Neural crest cell (in vitro differentiated cells): Measurements from ENCODE around the gene LRMDA. TPM values are rescaled to one million over a fixed set of nuclear protein-coding genes. Genes with fewer than 3 reads are reported as not detected.

Experiments used
- DNase-seq: peaks from one replicate; pipeline ENCODE4 v3.0.0; 2021; ENCODE audit warnings: low read depth, mixed read lengths, low spot score
- H3K27ac Mint-ChIP-seq: one replicate; pipeline ENCODE4 v1.8.0; 2021; ENCODE audit warnings: mild to moderate bottlenecking, mixed read lengths; ENCODE audit not compliant: unreplicated experiment
- H3K27me3 Mint-ChIP-seq: 2 replicates; pipeline ENCODE4 v1.8.0; 2021; ENCODE audit warnings: low read depth, mild to moderate bottlenecking, mixed read lengths
- H3K36me3 Mint-ChIP-seq: 2 replicates; pipeline ENCODE4 v1.8.0; 2021; ENCODE audit warnings: low read depth, mild to moderate bottlenecking, mixed read lengths
- H3K4me1 Mint-ChIP-seq: 2 replicates; pipeline ENCODE4 v1.8.0; 2021; ENCODE audit warnings: mixed read lengths
- H3K4me3 Mint-ChIP-seq: one replicate; pipeline ENCODE4 v1.8.0; 2021; ENCODE audit warnings: mild to moderate bottlenecking, mixed read lengths
- H3K9me3 Mint-ChIP-seq: 2 replicates; pipeline ENCODE4 v1.8.0; 2021; ENCODE audit warnings: mixed read lengths
- total RNA-seq: library from RNA; stranded (reverse); gene quantifications from 2 replicates; pipeline ENCODE4 v1.2.1, GENCODE V29; 2021
- TF ChIP-seq, protein P1 (sequence below): fragments of 200-600 bp; sonication (generic); conservative IDR thresholded peaks from 2 replicates; pipeline ENCODE4 v1.5.0; 2021; ENCODE audit warnings: antibody characterized with exemption, mild to moderate bottlenecking

The LRMDA gene
- total RNA-seq, 1 donor from 2014 or later = 3.1 TPM

GRCh38 chr10:75926763-75927162, 495.3 kb downstream of the LRMDA start:
- no peak for DNase-seq
- Mint-ChIP-seq H3K4me3 (no peak overlapping the region), H3K36me3 (no peaks in the 10 kb centered on the region), H3K27me3 (no peaks in the 10 kb centered on the region), H3K27ac (no peak overlapping the region), H3K9me3 (peaks cover 2% of the 10 kb centered on the region), H3K4me1 (peaks cover 18% of the 10 kb centered on the region)
- TF ChIP-seq, protein P1, sequence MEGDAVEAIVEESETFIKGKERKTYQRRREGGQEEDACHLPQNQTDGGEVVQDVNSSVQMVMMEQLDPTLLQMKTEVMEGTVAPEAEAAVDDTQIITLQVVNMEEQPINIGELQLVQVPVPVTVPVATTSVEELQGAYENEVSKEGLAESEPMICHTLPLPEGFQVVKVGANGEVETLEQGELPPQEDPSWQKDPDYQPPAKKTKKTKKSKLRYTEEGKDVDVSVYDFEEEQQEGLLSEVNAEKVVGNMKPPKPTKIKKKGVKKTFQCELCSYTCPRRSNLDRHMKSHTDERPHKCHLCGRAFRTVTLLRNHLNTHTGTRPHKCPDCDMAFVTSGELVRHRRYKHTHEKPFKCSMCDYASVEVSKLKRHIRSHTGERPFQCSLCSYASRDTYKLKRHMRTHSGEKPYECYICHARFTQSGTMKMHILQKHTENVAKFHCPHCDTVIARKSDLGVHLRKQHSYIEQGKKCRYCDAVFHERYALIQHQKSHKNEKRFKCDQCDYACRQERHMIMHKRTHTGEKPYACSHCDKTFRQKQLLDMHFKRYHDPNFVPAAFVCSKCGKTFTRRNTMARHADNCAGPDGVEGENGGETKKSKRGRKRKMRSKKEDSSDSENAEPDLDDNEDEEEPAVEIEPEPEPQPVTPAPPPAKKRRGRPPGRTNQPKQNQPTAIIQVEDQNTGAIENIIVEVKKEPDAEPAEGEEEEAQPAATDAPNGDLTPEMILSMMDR = no peak

DNA sequence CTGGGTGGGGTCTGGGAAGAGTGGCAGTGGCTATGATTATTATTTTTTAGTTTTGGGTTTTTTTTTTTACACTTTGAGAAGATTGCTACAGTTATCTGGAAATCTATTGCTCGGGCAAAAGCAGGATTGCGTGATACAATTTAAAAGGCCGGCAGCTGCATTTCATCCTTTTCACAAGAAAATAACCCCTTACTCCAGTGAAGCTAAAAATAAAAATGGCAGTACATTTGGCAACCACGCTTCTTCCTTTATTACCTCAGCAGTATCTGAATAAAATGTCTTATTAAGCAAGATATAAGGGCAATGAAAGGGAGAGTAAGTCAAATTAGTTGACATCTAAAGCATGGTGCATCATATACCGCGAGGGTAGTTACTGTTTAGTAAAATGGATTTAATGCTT, 496.8 kb downstream of the LRMDA start:
- H3K36me3 Mint-ChIP-seq = no peaks in the 10 kb centered on the region
- H3K27me3 Mint-ChIP-seq = no peaks in the 10 kb centered on the region
- no peak for DNase-seq
- H3K4me1 Mint-ChIP-seq = peaks cover 18% of the 10 kb centered on the region
- TF ChIP-seq, protein P1 = no peak
- no peak overlapping the region for H3K4me3 Mint-ChIP-seq
- H3K9me3 Mint-ChIP-seq = peaks cover 2% of the 10 kb centered on the region
- no peak overlapping the region for H3K27ac Mint-ChIP-seq

DNA sequence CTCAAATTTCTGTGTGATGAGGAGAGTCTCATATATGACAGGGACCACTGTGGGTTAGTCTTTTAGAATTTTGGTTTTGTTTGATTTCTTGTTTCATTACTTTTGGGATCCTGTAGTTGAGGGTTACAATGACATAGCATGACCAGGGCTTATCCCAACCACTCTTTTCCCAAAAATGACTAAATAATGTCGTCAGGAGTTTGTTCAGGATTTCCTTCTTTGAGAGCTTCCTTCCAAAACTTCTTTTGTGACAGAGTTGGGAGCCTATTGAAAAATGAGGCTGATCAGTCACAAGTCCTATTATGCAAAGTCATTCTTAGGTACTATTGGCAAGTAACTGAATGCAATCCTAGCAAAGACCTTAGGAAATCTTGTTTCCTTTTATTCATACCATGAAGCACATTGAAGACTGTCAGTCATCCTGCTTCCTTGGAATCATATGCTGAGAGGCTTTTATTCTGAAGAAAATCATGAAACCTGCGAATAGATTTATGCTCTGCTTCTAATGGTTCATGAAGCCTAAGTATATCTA, 498.3 kb downstream of the LRMDA start:
- no peaks in the 10 kb centered on the region for H3K27me3 Mint-ChIP-seq
- no peak overlapping the region for H3K4me3 Mint-ChIP-seq
- H3K36me3 Mint-ChIP-seq = no peaks in the 10 kb centered on the region
- DNase-seq = no peak
- H3K9me3 Mint-ChIP-seq = peaks cover 2% of the 10 kb centered on the region
- TF ChIP-seq, protein P1 = no peak
- H3K4me1 Mint-ChIP-seq = peaks cover 10% of the 10 kb centered on the region
- no peak overlapping the region for H3K27ac Mint-ChIP-seq

- TF ChIP-seq, protein P1 = no peak
- H3K27me3 Mint-ChIP-seq = peaks cover 4% of the 10 kb centered on the region
- no peak overlapping the region for H3K4me3 Mint-ChIP-seq
- no peak for DNase-seq
- no peaks in the 10 kb centered on the region for H3K36me3 Mint-ChIP-seq
- peaks cover 10% of the 10 kb centered on the region for H3K4me1 Mint-ChIP-seq
- H3K27ac Mint-ChIP-seq = no peak overlapping the region
- peaks cover 2% of the 10 kb centered on the region for H3K9me3 Mint-ChIP-seq
These were observed 501.5 kb downstream of the LRMDA start for GRCh38 chr10:75932921-75933320.

DNA sequence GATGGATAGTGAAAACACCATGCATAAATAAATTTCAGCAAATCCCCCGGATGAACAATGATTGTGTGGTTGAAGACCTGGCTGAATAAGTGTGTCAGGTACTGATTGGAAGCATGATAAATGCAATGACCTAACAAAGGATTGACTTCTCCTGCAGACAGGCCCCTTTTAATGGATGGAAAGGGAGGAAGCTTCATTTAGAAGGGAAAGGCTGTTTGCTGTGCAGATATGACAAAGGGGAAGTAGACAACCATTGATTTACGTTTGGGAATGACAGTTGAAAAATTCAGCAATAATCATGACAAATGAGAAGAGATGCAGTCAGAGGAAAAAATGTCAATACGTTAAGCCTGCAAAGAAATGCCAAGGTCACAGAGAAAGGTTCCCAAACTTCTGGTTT, 503.8 kb downstream of the LRMDA start:
- no peak for DNase-seq
- H3K4me1 Mint-ChIP-seq = peaks cover 7% of the 10 kb centered on the region

More for the DNA sequence above, 503.8 kb downstream of the LRMDA start:
- H3K4me3 Mint-ChIP-seq = no peak overlapping the region
- no peak overlapping the region for H3K27ac Mint-ChIP-seq
- peaks cover 4% of the 10 kb centered on the region for H3K27me3 Mint-ChIP-seq
- TF ChIP-seq, protein P1 = no peak
- H3K9me3 Mint-ChIP-seq = no peaks in the 10 kb centered on the region
- no peaks in the 10 kb centered on the region for H3K36me3 Mint-ChIP-seq
